Endothelial cell of umbilical vein (primary cell): ENCODE results near the gene TMEM144. TPM values are rescaled to one million over a fixed set of nuclear protein-coding genes. Genes with fewer than 3 reads are reported as not detected.

ENCODE experiments used
- BruUV-seq: library from RNA; stranded (reverse); fragments of 400-500 nt; replicated peaks from 2 replicates; lab custom pipeline; 2021; lab: Mats Ljungman, UMichigan
- CTCF ChIA-PET: fragments of 300-600, 350-600 bp; sonication (Branson Sonifier 250); formaldehyde crosslinking; loops from one replicate; lab custom pipeline; 2021; ENCODE audit warnings: antibody characterized with exemption, inconsistent platforms; lab: Charles Lee
- POLR2A ChIA-PET: fragments of 300-600, 350-600 bp; sonication (Branson Sonifier 250); formaldehyde crosslinking; loops from one replicate; lab custom pipeline; 2021; ENCODE audit warnings: antibody characterized with exemption, inconsistent platforms; lab: Charles Lee
- DNase-seq: peaks from one replicate; pipeline ENCODE4 v3.0.0-alpha.2; 2011; ENCODE audit warnings: low read depth, low spot score
- FAIRE-seq: peaks from 2 replicates; lab custom pipeline; 2011; peaks lifted over from hg19 to GRCh38; lab: Jason Lieb, UNC
- H2AFZ ChIP-seq: 2 replicates; pipeline ENCODE4 v1.6.0; 2012; ENCODE audit warnings: low read depth, low read length, control low read depth, inconsistent platforms
- H3K27ac ChIP-seq: 2 replicates; pipeline ENCODE4 v1.5.1; 2011; ENCODE audit warnings: low read depth, mild to moderate bottlenecking, control low read depth, low read length, moderate library complexity; ENCODE audit not compliant: insufficient read depth
- H3K27me3 ChIP-seq, 2 experiments: 2 replicates each; pipeline versions ENCODE4 v1.6.0 to v1.6.1; 2011; ENCODE audit warnings: low read length in 2 of 2, mixed read lengths in 1 of 2; ENCODE audit not compliant: control insufficient read depth in 2 of 2, insufficient read depth in 2 of 2
- H3K36me3 ChIP-seq, 2 experiments: 2 replicates in 1 of 2; 3 replicates in 1 of 2; pipeline ENCODE4 v1.5.1; 2011; ENCODE audit warnings: low read length in 2 of 2, mild to moderate bottlenecking in 1 of 2, moderate library complexity in 1 of 2; ENCODE audit not compliant: control insufficient read depth in 2 of 2, insufficient read depth in 2 of 2; ENCODE audit errors: extremely low read depth in 1 of 2
- H3K4me1 ChIP-seq: 3 replicates; pipeline ENCODE4 v1.5.1; 2011; ENCODE audit warnings: mild to moderate bottlenecking, low read length; ENCODE audit not compliant: control insufficient read depth, insufficient read depth; ENCODE audit errors: extremely low read depth
- H3K4me2 ChIP-seq: 2 replicates; pipeline ENCODE4 v1.6.1; 2011; ENCODE audit warnings: low read length, control low read depth, mixed read lengths; ENCODE audit not compliant: insufficient read depth
- H3K4me3 ChIP-seq, 3 experiments: fragments of 200-600 bp in 1 of 3; sonication (generic), shearing (Covaris generic) in 1 of 3; replicated peaks in 1 of 3; 2 replicates each; pipeline ENCODE4 v1.5.1; 2011 to 2016; ENCODE audit warnings: control low read depth in 3 of 3, low read length in 3 of 3, mild to moderate bottlenecking in 2 of 3, inconsistent platforms in 1 of 3, low read depth in 1 of 3, moderate library complexity in 1 of 3; ENCODE audit not compliant: insufficient read depth in 1 of 3
- H3K79me2 ChIP-seq: 2 replicates; pipeline ENCODE4 v1.6.0; 2012; ENCODE audit warnings: low read length, inconsistent platforms; ENCODE audit not compliant: control insufficient read depth, insufficient read depth
- H3K9ac ChIP-seq: replicated peaks from 2 replicates; pipeline ENCODE3; 2011; ENCODE audit warnings: low read length, control low read depth; ENCODE audit not compliant: insufficient read depth; ENCODE audit errors: extremely low read depth
- H3K9me1 ChIP-seq: replicated peaks from 3 replicates; pipeline ENCODE4 v1.6.0; 2011; ENCODE audit warnings: mild to moderate bottlenecking, low read length; ENCODE audit not compliant: control insufficient read depth, insufficient read depth; ENCODE audit errors: extremely low read depth
- H3K9me3 ChIP-seq: replicated peaks from 2 replicates; pipeline ENCODE4 v1.5.1; 2012; ENCODE audit warnings: low read length, inconsistent platforms; ENCODE audit not compliant: control insufficient read depth, insufficient read depth
- H4K20me1 ChIP-seq: replicated peaks from 2 replicates; pipeline ENCODE3; 2011; ENCODE audit warnings: mild to moderate bottlenecking, low read length; ENCODE audit not compliant: control insufficient read depth, insufficient read depth; ENCODE audit errors: extremely low read depth
- EZH2 ChIP-seq: IDR thresholded peaks from 2 replicates; pipeline ENCODE4 v1.6.1; 2012; ENCODE audit warnings: borderline replicate concordance, low read depth, mild to moderate bottlenecking, moderate library complexity, low read length, inconsistent platforms; ENCODE audit not compliant: severe bottlenecking
- FOS ChIP-seq: IDR thresholded peaks from 2 replicates; pipeline ENCODE4 v1.6.1; 2011; ENCODE audit warnings: mild to moderate bottlenecking, low read length, moderate library complexity, borderline replicate concordance; ENCODE audit not compliant: insufficient read depth
- GATA2 ChIP-seq: IDR thresholded peaks from 2 replicates; pipeline ENCODE4 v1.7.0; 2011; ENCODE audit warnings: low read depth, mild to moderate bottlenecking, moderate library complexity, mixed read lengths, low read length; ENCODE audit not compliant: insufficient read length, insufficient read depth
- JUN ChIP-seq: IDR thresholded peaks from 2 replicates; pipeline ENCODE4 v1.6.1; 2011; ENCODE audit warnings: borderline replicate concordance, low read depth; ENCODE audit not compliant: insufficient read length, insufficient read depth
- MYC ChIP-seq: IDR thresholded peaks from one replicate; pipeline ENCODE4 v1.6.1; 2011; ENCODE audit warnings: mild to moderate bottlenecking, low read depth, low read length
- POLR2A ChIP-seq: IDR thresholded peaks from 2 replicates; pipeline ENCODE4 v1.6.1; 2012; ENCODE audit warnings: low read depth, mild to moderate bottlenecking, control low read depth, low read length
- POLR2AphosphoS5 ChIP-seq: IDR thresholded peaks from 2 replicates; pipeline ENCODE4 v1.6.1; 2012; ENCODE audit warnings: low read depth, mild to moderate bottlenecking, control low read depth, low read length, moderate library complexity; ENCODE audit not compliant: insufficient read depth
- dilution Hi-C: fragments of 300-500 bp; cut with MboI; formaldehyde crosslinking; loops from one replicate; pipeline ENCODE4 v1.15.0; 2019; ENCODE audit warnings: low sequenced_read_pairs; ENCODE audit not compliant: extremely low pct_ligation_motif_present
- intact Hi-C: fragments of 100-400 bp; cut with micrococcal nuclease; formaldehyde crosslinking; loops from one replicate; pipeline ENCODE4 v1.10.0; 2022
- polyA plus RNA-seq, 4 experiments: library from polyadenylated mRNA; depleted of rRNA in 3 of 4; stranded (reverse) in 3 of 4; unstranded in 1 of 4; fragments of >200 nt; gene quantifications; 2 replicates each; pipeline versions ENCODE4 v1.2.1 to v1.2.3, GENCODE V29; 2011 to 2012; ENCODE audit warnings: missing spikeins in 1 of 4
- total RNA-seq: library from RNA; stranded (reverse); gene quantifications from 2 replicates; pipeline ENCODE4 v1.2.3, GENCODE V29; 2021
- TF ChIP-seq, protein P1 (sequence below): IDR thresholded peaks from 2 replicates; pipeline ENCODE4 v1.6.1; 2011; ENCODE audit not compliant: insufficient read depth, insufficient read length
- TF ChIP-seq, protein P2 (sequence below), 2 donors: IDR thresholded peaks; 1 replicate in 1 of 2; 2 replicates in 1 of 2; pipeline ENCODE4 v1.5.1; 2011; ENCODE audit warnings: low read length in 2 of 2, mild to moderate bottlenecking in 2 of 2, moderate library complexity in 2 of 2, control low read depth in 1 of 2, inconsistent platforms in 1 of 2, low read depth in 1 of 2; ENCODE audit not compliant: insufficient read depth in 1 of 2; ENCODE audit errors: extremely low read depth in 1 of 2

TMEM144 gene
- total and polyA plus RNA-seq, 2 donors (not counting 3 experiments of a cell fraction or from before 2014, with no cell fraction given), result 10.5 to 23.0 TPM

DNA sequence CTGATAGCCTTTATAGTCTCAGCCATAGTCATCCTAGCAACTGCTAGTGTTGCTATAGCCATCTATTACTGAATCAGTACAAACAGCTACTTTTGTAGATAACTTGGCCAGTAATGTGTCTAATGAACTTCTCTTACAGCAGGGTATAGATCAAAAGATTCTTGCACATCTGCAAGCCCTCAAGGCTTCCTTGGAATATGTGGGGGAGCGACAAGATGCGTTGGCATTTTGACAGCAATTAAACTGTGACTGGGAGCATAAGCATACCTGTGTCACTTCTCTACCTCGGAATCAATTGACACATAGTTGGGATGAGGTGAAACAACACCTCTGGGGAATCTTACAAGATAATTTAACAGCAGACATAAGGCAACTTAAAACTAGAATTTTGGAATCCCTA, 87.6 kb downstream of the TMEM144 start:
- H4K20me1 ChIP-seq, result no peaks in the 10 kb centered on the region
- H3K4me3 ChIP-seq, result no peak overlapping the region
- BruUV-seq, result no TSS peak
- no peak overlapping the region for H3K9ac ChIP-seq
- H3K36me3 ChIP-seq, result no peaks in the 10 kb centered on the region
- no peaks in the 10 kb centered on the region for H3K9me3 ChIP-seq
- no peak for FAIRE-seq
- no peak for TF ChIP-seq JUN
- no peak for TF ChIP-seq MYC
- no peak for TF ChIP-seq FOS
- TF ChIP-seq, protein P1, sequence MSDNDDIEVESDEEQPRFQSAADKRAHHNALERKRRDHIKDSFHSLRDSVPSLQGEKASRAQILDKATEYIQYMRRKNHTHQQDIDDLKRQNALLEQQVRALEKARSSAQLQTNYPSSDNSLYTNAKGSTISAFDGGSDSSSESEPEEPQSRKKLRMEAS, result no peak
- TF ChIP-seq, protein P2, sequence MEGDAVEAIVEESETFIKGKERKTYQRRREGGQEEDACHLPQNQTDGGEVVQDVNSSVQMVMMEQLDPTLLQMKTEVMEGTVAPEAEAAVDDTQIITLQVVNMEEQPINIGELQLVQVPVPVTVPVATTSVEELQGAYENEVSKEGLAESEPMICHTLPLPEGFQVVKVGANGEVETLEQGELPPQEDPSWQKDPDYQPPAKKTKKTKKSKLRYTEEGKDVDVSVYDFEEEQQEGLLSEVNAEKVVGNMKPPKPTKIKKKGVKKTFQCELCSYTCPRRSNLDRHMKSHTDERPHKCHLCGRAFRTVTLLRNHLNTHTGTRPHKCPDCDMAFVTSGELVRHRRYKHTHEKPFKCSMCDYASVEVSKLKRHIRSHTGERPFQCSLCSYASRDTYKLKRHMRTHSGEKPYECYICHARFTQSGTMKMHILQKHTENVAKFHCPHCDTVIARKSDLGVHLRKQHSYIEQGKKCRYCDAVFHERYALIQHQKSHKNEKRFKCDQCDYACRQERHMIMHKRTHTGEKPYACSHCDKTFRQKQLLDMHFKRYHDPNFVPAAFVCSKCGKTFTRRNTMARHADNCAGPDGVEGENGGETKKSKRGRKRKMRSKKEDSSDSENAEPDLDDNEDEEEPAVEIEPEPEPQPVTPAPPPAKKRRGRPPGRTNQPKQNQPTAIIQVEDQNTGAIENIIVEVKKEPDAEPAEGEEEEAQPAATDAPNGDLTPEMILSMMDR (IDR thresholded peaks at IDR 0.05; ENCODE audit: extremely low read depth in 1 of 2, insufficient read depth in 1 of 2, low read depth in 1 of 2, low read length in 2 of 2), result no peak
- TF ChIP-seq EZH2, result no peak
- no peak for TF ChIP-seq POLR2AphosphoS5
- no peak for TF ChIP-seq GATA2
- no peak for TF ChIP-seq POLR2A
- peaks cover 2% of the 10 kb centered on the region for H3K4me1 ChIP-seq
- no peak overlapping the region for H3K27ac ChIP-seq
- no peak for DNase-seq
- no peaks in the 10 kb centered on the region for H3K9me1 ChIP-seq
- ChIA-PET CTCF (no interaction called here), POLR2A (no interaction called here)
- intact Hi-C loops (no loop called here), dilution Hi-C loops (no loop called here)
- no peak overlapping the region for H2AFZ ChIP-seq
- no peak overlapping the region for H3K4me2 ChIP-seq
- no peaks in the 10 kb centered on the region for H3K27me3 ChIP-seq
- no peaks in the 10 kb centered on the region for H3K79me2 ChIP-seq
